GM19397 (cell line): ENCODE measurements around the gene KRTAP5-10.
"Not testable (repeated sequence)": the region's sequence is repeated elsewhere in the genome, so short reads cannot be mapped to it uniquely, and the experiment has no call there.

Experiments
- ATAC-seq: cut with Tn5 transposase; IDR thresholded peaks from one replicate; pipeline ENCODE4 v1.9.1; 2021; ENCODE audit warnings: mild to moderate bottlenecking, moderate library complexity; ENCODE audit not compliant: unreplicated experiment

Gene KRTAP5-10

DNA sequence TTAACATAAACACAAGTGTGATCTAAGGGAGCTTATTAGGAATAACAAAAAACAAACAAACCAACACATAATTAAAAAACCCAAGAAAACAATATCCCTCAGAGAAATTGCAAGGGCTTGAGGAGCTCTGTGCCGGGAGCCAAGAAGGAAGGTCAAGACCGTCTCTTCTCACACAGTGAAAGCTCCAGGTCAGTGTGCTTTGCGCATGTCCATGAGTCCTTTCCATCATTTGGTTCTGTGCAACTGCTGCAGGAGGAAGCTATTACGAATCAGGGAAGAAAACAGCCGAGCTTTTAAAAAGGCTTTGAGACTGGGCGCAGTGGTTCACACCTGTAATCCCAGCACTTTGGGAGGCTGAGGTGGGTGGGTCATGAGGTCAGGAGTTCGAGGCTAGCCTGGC is 23.0 kb upstream of the KRTAP5-10 start:
- ATAC-seq: no peak

DNA sequence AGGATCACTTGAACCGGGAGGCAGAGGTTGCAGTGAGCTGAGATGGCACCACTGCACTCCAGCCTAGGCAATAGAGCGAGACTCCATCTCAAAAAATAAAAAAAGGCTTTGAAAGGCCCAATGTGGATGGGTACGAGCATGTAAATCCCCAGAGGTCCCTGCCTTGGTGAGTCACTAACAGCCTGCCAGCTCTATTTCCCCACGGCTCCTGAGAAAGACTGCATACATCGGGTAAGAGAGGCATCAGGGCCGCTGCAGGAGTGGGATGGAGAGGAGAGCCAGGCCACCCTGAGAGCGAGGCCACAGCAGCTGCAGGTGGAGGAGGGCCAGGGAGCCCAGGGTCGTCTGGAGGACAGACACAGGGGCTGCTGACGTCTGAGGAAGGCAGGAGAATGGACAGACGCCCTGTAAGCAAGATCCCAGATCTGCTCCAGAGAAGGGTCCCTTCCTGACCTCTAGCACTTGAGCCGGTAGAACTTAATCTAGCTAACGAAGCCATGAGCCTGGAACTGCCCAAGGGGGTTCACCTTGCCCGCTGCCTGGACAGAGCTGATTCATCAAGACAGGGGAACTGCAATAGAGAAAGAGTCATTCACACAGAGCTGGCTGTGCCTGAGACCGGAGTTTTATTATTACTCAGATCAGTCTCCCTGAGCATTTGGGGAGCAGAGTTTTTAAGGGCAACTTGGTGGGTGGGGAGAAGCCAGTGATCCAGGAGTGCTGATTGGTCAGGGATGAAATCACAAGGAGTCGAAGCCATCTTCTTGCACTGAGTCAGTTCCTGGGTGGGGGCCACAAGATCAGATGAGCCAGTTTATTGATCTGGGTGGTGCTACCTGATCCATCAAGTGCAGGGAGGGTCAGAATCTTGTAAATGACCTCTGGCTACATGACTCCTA is 22.2 kb upstream of the KRTAP5-10 start:
- no peak for ATAC-seq

DNA sequence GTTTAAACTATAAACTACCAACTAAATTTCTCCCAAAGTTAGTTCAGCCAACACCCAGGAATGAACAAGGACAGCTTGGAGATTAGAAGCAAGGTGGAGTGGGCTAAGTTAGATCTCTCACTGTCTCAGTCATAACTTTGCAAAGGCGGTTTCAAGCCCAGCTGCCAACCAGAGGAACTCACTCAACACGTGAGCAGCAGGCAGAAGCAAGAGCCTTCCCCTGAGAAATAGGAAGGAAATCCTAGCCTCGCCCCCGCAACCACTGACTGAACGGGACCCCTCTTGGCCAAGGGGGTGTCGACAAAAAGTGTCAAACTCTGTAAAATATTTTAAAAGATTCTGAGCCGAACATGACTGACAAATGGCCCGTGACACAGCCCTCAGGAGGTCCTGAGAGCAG is 21.5 kb upstream of the KRTAP5-10 start:
- ATAC-seq: no peak

DNA sequence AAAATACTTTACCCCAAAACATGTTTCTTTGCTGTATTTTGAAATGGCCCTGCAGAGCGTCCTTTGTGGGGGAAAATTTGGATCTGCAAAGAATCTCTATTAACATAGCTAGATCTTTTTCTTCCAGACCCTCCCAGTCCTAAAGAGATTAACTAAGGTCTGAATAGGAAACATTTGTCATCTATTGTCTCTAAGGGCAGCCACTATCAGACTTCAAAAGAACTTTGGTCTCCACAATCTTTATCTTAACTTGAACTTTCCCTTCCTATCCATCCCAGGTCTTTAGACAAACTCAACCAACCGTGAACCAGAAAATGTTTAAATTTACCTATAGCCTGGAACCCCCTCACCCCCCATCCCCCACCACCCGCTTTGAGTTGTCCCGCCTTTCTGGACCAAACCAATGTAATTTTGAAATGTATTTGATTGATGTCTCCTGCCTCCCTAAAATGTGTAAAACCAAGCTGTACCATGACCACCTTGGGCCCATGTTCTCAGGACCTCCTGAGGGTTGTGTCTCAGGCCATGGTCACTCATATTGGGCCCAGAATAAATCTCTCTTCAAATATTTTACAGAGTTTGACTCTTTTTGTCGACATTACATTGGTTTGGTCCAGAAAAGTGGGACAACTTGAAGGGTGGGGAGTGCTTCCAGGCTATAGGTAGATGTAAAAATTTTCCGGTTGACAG is 20.7 kb upstream of the KRTAP5-10 start:
- ATAC-seq: no peak

DNA sequence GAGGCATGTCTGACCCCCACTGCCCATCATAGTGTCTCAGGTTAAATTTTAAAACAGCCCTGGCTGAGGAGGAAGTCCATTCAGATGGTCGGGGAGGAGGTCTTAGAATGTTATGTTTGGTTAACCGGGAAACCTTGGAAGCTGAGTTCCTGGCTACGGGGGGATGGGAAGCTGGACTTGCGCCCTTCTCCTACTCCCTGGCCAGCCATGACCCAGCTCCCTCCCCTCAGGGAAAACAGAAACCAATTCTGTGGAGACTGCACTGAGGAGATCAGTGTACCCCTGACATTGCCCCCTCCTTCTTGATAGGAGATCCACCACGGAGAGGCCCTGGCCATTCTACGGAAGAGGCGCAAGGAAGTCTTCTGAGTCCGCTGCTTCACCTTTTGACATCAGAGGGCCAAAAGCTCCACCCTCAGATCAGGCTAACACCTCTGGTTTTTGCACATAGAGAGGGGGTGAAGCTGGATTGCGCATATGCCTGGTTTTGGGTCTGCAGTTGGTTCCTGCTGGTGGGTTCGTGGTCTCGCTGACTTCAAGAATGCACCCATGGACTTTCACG is 19.9 kb upstream of the KRTAP5-10 start:
- no peak for ATAC-seq

DNA sequence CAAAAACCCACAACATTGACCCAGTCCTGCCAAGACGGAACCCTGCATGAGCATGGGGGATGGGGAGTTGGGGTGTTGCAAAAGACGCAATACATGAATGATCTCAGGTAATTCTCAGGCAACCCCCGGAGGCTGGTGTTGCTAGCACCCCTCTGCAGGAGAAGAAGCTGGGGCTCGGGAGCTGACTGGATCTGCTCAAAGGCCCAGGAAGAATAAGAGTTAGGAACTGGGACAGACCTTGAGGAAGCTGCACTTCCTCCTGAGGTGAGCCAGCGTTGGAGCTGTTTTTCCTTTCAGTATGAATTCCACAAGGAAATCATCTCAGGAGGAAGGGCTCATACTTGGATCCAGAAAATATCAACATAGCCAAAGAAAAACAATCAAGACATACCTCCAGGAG is 17.2 kb upstream of the KRTAP5-10 start, which contains the start of gene KRTAP5-9:
KRTAP5-9 (plus strand) TSS at position 301 of the 400 bp plus-strand sequence. CDS start 238 bp downstream, outside the sequence.
- ATAC-seq: no peak

DNA sequence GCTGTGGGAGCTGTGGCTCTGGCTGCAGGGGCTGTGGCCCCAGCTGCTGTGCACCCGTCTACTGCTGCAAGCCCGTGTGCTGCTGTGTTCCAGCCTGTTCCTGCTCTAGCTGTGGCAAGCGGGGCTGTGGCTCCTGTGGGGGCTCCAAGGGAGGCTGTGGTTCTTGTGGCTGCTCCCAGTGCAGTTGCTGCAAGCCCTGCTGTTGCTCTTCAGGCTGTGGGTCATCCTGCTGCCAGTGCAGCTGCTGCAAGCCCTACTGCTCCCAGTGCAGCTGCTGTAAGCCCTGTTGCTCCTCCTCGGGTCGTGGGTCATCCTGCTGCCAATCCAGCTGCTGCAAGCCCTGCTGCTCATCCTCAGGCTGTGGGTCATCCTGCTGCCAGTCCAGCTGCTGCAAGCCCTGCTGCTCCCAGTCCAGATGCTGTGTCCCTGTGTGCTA is 16.6 kb upstream of the KRTAP5-10 start:
- ATAC-seq: no peak

DNA sequence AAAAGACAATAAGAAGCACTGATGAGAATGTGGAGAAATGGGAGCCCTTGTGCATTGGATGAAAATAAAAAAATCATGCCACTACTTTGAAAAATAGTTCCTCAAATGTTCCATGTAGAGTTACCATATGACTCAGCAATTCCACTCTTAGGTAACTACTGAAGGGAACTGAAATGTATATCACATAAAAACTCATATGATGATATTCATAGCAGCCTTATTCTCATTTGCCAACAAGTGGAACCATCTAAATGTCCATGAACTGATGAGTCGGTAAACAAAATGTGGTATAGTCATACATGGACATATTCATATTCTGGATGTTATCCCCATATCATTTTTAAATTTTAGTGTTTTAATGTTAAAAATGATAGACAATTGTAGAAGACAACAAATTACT is 13.7 kb upstream of the KRTAP5-10 start:
- no peak for ATAC-seq

DNA sequence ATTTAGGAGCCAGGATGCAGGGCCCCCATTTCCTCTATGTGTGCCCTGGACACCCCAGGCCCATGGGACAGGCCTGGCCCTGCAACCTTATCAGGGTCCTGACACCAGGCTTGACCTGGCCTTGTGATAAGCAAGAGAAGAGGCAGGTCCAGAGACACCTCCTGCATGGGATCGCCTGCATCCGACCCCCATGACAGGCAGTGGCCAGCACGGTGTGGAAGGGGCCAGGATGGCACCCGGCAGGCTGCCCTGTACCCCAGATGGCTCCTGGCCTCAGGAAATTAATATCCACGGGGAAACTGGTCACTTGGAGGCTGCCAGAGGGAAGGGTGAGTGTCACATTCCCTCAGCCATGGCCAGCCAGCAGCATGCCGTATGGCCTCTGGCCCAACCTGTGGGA is 10.4 kb upstream of the KRTAP5-10 start:
- ATAC-seq: no peak

DNA sequence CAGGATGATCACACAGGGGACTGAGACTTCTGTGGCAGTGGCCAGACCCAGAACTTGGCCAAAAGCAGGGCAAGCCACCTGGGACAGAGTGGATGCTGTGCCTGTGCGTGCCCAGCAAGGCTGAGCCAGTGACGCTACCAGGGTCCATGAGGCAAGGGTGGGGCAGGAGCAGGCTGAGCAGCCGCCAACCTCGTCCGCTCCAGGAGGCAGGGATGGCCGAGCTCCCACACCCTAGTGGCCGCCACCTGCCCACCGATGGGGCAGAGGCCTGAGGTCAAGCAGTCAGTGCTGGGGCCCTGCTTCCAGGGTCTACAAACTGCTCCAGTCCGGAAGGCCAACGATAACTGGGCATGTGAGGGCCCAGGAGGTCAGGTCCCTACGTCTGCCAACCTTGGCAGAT is 9.9 kb upstream of the KRTAP5-10 start:
- no peak for ATAC-seq

DNA sequence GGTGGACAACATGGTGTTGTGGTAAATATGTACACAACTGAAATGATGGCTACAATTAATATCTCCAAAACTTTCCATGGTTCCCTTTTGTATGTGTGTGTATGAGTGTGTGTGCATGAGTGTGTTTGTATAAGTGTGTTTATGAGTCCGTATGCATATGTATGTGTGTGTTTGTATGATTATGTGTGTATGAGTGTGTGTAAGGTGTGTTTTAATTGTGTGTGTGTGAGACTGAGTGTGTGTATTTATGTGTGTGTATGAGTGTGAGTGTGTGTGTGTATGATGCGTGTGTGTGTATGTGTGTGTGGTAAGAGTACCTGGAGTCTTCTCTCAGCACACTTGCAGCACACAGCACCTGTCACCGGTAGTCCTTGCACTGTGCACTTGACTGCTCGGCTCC is 9.3 kb upstream of the KRTAP5-10 start:
- no peak for ATAC-seq

DNA sequence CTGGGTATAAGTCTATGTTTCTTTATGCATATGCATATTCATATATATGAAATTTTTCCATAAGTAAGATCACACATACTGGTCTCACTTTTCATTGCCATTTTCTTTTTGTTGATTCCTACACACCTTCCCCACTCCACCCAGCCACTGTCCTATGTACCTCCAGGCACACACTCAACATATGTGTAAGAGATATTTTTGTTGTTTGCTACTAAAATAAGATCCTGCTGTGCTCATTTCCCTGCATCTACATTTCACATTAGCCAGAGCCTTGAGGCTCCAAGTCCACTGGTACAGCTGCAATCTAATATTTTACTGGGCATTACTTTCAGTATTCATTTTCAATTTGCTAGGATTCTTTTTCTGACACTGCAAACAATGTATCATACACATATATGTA is 8.1 kb upstream of the KRTAP5-10 start:
- ATAC-seq: no peak

DNA sequence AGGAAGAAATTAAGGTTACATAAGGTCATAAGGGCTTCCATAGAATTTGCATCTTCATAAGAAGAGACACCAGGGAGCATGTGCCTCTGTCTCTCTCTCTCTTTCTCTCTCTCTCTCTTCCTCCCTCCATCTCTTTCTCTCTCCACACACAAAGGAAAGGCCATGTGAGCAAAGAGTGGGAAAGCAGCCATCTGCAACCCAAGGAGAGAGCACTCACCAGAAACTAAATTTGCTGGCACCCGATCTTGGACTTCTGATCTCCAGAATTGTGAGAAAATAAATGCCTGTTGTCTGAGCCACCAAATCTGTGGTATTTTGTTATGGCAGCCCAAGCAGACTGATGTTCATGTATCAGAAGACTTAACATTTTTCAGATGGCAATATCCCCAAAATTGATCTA is 6.4 kb upstream of the KRTAP5-10 start:
- ATAC-seq: no peak

DNA sequence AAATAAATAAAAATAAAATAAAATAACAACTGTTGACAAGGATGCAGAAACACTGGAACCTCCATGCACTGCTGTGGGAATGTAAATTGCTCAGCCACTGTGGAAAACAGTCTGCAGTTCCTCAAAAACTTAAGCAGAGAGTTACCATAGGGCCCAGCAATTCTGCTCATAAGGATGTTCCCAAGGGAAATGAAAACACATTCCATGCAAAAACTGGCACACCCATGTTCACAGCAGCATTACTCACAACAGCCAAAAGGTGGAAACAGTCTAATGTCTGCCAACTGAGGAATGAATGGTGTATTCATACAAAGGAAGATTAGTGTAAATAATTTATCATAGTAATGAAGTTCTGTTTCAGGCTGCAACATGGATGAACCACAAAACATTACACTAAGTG is 3.2 kb upstream of the KRTAP5-10 start:
- ATAC-seq: no peak

DNA sequence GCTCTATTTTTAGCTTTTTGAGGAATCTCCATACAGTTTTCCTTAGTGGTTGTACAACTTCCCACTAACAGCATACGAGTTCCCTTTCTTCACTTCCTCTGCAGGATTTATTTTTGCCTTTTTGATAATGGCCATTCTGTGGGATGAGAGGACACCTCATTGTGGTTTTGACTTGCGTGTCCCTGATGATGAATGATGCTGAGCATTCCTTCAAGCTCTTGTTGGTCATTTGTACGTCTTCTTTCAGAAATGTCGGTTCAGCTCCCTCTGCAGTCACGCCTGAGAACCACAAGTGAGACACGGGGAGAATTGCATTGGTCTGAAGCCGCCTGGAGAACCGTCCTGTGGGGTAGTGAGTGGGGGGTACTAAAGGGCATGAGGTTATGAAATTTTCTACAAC is 2.0 kb upstream of the KRTAP5-10 start:
- no peak for ATAC-seq

DNA sequence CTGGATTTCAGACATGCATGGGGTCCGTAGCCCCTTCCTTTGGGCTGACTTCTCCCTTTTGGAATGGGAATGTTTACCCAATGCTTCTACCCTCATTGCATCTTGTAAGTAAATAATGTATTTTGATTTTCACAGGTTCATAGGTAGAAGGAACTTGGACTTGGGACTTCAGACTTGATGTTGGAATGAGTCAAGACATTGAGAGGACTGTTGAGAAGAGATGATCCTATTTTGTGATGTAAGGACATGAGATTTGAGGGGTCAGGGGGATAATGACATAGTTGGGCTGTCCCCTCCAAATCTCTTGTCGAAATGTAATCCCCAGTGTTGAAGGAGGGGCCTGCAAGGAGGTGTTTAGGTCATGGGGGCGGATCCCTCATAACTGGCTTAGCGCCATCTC is 933 bp upstream of the KRTAP5-10 start:
- no peak for ATAC-seq

DNA sequence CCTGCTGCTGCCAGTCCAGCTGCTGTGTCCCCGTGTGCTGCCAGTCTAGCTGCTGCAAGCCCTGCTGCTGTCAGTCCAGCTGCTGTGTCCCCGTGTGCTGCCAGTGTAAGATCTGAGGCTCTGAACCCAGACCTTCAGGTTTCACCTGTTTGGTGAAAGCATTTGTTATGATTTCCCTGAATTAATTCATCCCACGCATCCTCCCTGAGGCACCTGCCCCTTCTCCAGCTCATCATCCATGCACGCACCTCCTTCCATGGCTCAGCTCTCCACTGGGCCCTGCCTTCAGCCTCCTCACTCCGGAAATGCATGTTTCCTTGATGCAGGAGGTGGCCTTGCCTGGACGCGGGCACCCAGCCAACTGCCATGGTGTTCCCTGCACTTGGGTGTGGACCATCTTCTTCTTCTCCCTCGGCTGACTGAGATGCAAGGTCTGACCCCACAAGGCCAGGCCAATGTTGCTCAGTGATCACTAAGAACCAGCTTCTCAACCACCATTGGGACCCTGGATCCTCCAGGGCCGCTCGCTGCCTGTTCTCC is 788 bp downstream of the KRTAP5-10 start:
- no peak for ATAC-seq

DNA sequence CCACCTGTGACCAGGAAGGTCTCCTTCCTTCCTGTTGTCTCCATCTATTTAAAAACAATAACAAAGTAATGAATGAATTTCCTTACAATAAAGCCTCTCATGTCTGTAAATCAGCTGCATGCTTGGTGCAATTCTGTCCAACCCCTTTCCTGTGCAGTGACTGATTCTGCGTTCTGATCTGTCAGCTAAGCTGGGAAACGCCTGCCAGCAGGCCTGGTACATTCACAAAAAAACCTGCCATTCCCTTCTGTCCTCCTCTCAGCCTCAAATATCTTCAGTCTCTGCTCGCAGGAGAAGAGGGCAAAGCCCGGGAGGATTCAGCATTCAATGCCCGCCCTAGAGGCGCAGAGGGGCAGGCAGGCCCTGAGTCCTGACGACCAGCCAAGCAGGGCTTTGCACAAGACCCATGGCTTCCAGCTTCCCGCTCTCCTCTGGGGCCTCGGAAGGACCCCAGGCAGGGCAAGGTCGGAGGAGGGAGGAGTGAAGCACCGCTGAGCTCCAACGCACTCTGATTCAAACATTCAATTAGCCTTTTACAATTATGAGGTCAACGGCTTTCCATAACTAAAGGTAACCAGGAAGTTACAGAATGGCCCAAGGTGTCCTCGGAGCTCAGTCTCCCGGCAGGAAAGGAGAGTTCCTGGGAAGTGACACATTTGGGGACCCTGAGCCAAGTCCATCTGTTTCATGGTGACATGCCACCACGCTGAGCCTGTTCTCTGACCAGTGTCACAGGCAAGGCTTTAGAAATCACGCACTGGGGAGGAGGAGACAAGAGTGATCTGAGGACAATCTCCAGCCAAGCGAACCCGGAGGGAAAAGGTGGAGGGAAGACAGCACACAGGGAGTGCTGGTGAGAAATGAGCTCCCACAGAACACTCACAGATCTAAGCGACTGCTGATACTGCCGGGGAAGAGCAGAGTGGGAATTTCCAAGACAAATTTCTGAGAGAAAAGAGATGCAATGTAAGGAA is 1.6 kb downstream of the KRTAP5-10 start:
- not testable (repeated sequence) for ATAC-seq

DNA sequence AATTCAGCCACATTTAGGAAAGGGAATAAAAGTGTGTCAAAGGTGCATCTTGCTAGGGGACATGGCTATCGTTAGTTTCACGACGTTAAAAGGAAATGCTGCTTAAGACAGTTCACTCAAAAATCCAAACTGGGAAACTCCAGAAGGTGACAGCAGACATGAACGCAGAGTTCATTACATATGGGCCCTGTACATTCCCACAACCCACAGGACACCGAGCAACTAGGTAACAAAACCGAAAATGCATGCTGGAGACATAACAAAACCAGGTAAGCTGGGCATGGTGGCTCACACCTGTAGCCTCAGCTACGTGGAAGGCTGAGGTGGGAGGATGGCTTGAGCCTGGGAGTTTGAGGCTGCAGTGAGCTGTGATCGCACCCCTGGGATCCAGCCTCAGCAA is 2.3 kb downstream of the KRTAP5-10 start:
- ATAC-seq: not testable (repeated sequence)

DNA sequence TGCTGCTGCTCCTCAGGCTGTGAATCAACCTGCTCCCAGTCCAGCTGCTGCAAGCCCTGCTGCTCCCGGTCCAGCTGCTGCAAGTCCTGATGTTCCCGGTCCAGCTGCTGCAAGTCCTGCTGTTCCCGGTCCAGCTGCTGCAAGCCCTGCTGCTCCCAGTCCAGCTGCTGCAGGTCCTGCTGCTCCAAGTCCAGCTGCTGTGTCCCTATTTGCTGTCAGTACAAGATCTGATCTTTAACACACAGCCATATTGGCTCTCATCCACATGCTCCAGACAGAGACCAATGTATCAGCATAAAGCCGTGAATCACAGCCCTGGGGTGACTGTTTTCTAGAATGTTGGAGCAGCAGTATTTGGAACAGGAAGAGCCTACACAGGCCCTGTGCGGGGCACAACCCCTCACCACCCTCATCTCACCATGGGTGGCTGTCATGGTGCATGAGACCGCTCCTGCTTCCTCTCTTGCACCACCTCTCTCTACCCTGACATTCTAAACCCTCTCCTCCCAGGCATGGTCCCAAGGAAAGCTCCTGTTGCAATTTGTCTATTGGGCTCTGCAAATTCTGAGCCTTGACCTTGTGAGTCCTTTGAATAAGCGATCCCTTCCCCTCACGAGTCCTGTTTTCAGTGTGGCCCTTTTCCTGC is 3.5 kb downstream of the KRTAP5-10 start:
- ATAC-seq: no peak
